Body of pancreas (tissue), 4 donors: ENCODE measurements around the gene ZNF469. TPM values are rescaled to one million over a fixed set of nuclear protein-coding genes. Genes with fewer than 3 reads are reported as not detected.

Source experiments
- ATAC-seq: fragments of 150-250 bp; one replicate; pipeline ENCODE4 v1.9.1; 2016
- DNase-seq, 4 donors: peaks; one replicate each; pipeline ENCODE4 v3.0.0-alpha.2; 2019
- H3K27ac ChIP-seq, 4 donors: fragments of 200-600 bp; sonication (generic); 1 replicate in 3 of 4; 2 replicates in 1 of 4; pipeline versions ENCODE4 v1.5.1 to v1.6.1; 2016 to 2019; ENCODE audit warnings: mild to moderate bottlenecking in 1 of 4, mixed read lengths in 1 of 4, moderate library complexity in 1 of 4
- H3K27me3 ChIP-seq, 2 donors: fragments of 200-600 bp; sonication (generic); one replicate each; pipeline ENCODE4 v1.6.0; 2016; ENCODE audit warnings: mild to moderate bottlenecking in 1 of 2
- H3K36me3 ChIP-seq, 2 donors: fragments of 200-600 bp; sonication (generic); replicated peaks in 1 of 2; 2 replicates each; pipeline ENCODE4 v1.5.1; 2016; ENCODE audit warnings: low read depth in 2 of 2; ENCODE audit not compliant: insufficient read depth in 1 of 2
- H3K4me1 ChIP-seq: fragments of 200-600 bp; sonication (generic); one replicate; pipeline ENCODE4 v1.6.0; 2016
- H3K4me3 ChIP-seq, 2 donors: fragments of 200-600 bp; sonication (generic); 1 replicate in 1 of 2; 2 replicates in 1 of 2; pipeline ENCODE4 v1.5.1; 2016 to 2019
- H3K9me3 ChIP-seq, 3 donors: fragments of 200-600 bp; sonication (generic); 1 replicate in 2 of 3; 2 replicates in 1 of 3; pipeline ENCODE4 v1.5.1; 2016
- CTCF ChIP-seq, 7 experiments: fragments of 450-650 bp in 4 of 7; fragments of 200-600 bp in 3 of 7; sonication (generic) in 3 of 7; IDR thresholded peaks; one replicate each; pipeline ENCODE4 v1.5.1; 2016 to 2019; ENCODE audit warnings: antibody characterized with exemption in 7 of 7
- POLR2A ChIP-seq, 3 donors: fragments of 450-650 bp; IDR thresholded peaks; one replicate each; pipeline ENCODE4 v1.6.1; 2016; ENCODE audit warnings: antibody characterized with exemption in 3 of 3, mild to moderate bottlenecking in 2 of 3
- WGBS, 2 donors: methylation state at CpG; one replicate each; pipeline ENCODE4 v1.1.5; 2017; 5-methylcytosine and 5-hydroxymethylcytosine counted together
- intact Hi-C: fragments of 100-400 bp; cut with DNase I; formaldehyde crosslinking; loops from one replicate; pipeline ENCODE4 v1.15.1; 2023
- total RNA-seq, 2 donors: library from RNA; depleted of rRNA; stranded (reverse); fragments of >200 nt; gene quantifications; one replicate each; pipeline ENCODE4 v1.1.0, GENCODE V29; 2016

Gene ZNF469
- total RNA-seq, 2 donors from 2014 or later, result 0.99 to 1.0 TPM

GRCh38 chr16:88353691-88354090 lies 29.1 kb upstream of the ZNF469 start:
- no peaks in the 10 kb centered on the region for H3K4me1 ChIP-seq
- intact Hi-C loops, result no loop called here
- H3K9me3 ChIP-seq, result no peaks in the 10 kb centered on the region
- TF ChIP-seq CTCF (IDR thresholded peaks at IDR 0.05), result no peak
- TF ChIP-seq POLR2A (IDR thresholded peaks at IDR 0.05), result no peak
- H3K27me3 ChIP-seq, result no peaks in the 10 kb centered on the region
- H3K27ac ChIP-seq, result no peak overlapping the region
- no peak overlapping the region for H3K4me3 ChIP-seq
- WGBS, 2 donors, result 58 to 68% methylated on average over 11 to 12 of the region's 12 CpGs
- ATAC-seq (no peak), DNase-seq (no peak)
- H3K36me3 ChIP-seq, result no peaks in the 10 kb centered on the region

GRCh38 chr16:88354229-88355092 lies 28.3 kb upstream of the ZNF469 start:
- H3K4me3 ChIP-seq, result no peak overlapping the region
- ATAC-seq (no peak), DNase-seq (no peak)
- no peaks in the 10 kb centered on the region for H3K36me3 ChIP-seq
- no peak for TF ChIP-seq POLR2A (IDR thresholded peaks at IDR 0.05)
- TF ChIP-seq CTCF (IDR thresholded peaks at IDR 0.05), result no peak
- no peaks in the 10 kb centered on the region for H3K9me3 ChIP-seq
- H3K27ac ChIP-seq, result no peak overlapping the region
- 79 to 83% methylated on average over 29 to 33 of the region's 33 CpGs for WGBS, 2 donors
- no peaks in the 10 kb centered on the region for H3K27me3 ChIP-seq
- no peaks in the 10 kb centered on the region for H3K4me1 ChIP-seq
- intact Hi-C loops, result no loop called here

- no peaks in the 10 kb centered on the region for H3K36me3 ChIP-seq
- H3K4me1 ChIP-seq, result no peaks in the 10 kb centered on the region
- no peaks in the 10 kb centered on the region for H3K27me3 ChIP-seq
- no peak overlapping the region for H3K4me3 ChIP-seq
- intact Hi-C loops, result no loop called here
- ATAC-seq, result no peak
- WGBS, 2 donors, result 59 to 78% methylated on average over 2 to 6 of the region's 6 CpGs
- TF ChIP-seq POLR2A (IDR thresholded peaks at IDR 0.05) (no peak), CTCF (IDR thresholded peaks at IDR 0.05) (no peak)
- no peak overlapping the region for H3K27ac ChIP-seq
- DNase-seq, result no peak
- H3K9me3 ChIP-seq, result no peaks in the 10 kb centered on the region
These were observed 27.7 kb upstream of the ZNF469 start for GRCh38 chr16:88355093-88355388.

GRCh38 chr16:88355389-88356123 lies 27.2 kb upstream of the ZNF469 start:
- ATAC-seq (no peak), DNase-seq (no peak)
- Histone ChIP-seq H3K4me1 (no peaks in the 10 kb centered on the region), H3K4me3 (no peak overlapping the region), H3K9me3 (no peaks in the 10 kb centered on the region), H3K36me3 (no peaks in the 10 kb centered on the region), H3K27ac (no peak overlapping the region), H3K27me3 (no peaks in the 10 kb centered on the region)
- no peak for TF ChIP-seq CTCF (IDR thresholded peaks at IDR 0.05)
- no peak for TF ChIP-seq POLR2A (IDR thresholded peaks at IDR 0.05)
- 76 to 82% methylated on average over 10 to 28 of the region's 28 CpGs for WGBS, 2 donors
- intact Hi-C loops, result no loop called here
